ENCODE measurements around the gene HTD2.

The HTD2 gene

GRCh38 chr3:58323529-58324390 is 17.4 kb downstream of the HTD2 start:
- Histone ChIP-seq H3K36me3 (ENCODE audit: control insufficient read depth, insufficient read depth, low read length) (peaks cover 15% of the 10 kb centered on the region), H3K4me3 (ENCODE audit: low read depth, low read length) (no peak overlapping the region), H3K4me1 (ENCODE audit: control insufficient read depth, insufficient read depth, low read length) (peaks cover 21% of the 10 kb centered on the region), H3K9me3 (ENCODE audit: control insufficient read depth, insufficient read depth, low read depth, low read length) (no peaks in the 10 kb centered on the region), H3K27me3 (ENCODE audit: control insufficient read depth, insufficient read depth, low read length) (no peaks in the 10 kb centered on the region), H3K27ac (ENCODE audit: low read depth, low read length) (no peak overlapping the region), H3K9ac (ENCODE audit: low read length) (no peak overlapping the region)

- no peak overlapping the region for H3K27ac ChIP-seq (ENCODE audit: low read depth, low read length)
- H3K9ac ChIP-seq (ENCODE audit: low read length) = no peak overlapping the region
- peaks cover 6% of the 10 kb centered on the region; the same call in 1 of the 2 replicates for H3K36me3 ChIP-seq (ENCODE audit: control insufficient read depth, insufficient read depth, low read length)
- H3K4me1 ChIP-seq (ENCODE audit: control insufficient read depth, insufficient read depth, low read length) = peaks cover 21% of the 10 kb centered on the region
- no peaks in the 10 kb centered on the region for H3K9me3 ChIP-seq (ENCODE audit: control insufficient read depth, insufficient read depth, low read depth, low read length)
- H3K4me3 ChIP-seq (ENCODE audit: low read depth, low read length) = no peak overlapping the region
- H3K27me3 ChIP-seq (ENCODE audit: control insufficient read depth, insufficient read depth, low read length) = no peaks in the 10 kb centered on the region
Measured at GRCh38 chr3:58324391-58325390, 18.4 kb downstream of the HTD2 start.

GRCh38 chr3:58325525-58325992 is 19.2 kb downstream of the HTD2 start:
- Histone ChIP-seq H3K9me3 (ENCODE audit: control insufficient read depth, insufficient read depth, low read depth, low read length) (no peaks in the 10 kb centered on the region), H3K27me3 (ENCODE audit: control insufficient read depth, insufficient read depth, low read length) (no peaks in the 10 kb centered on the region), H3K36me3 (ENCODE audit: control insufficient read depth, insufficient read depth, low read length) (0 out of 2 replicates have a peak, but pooled peaks cover 3% of the 10 kb centered on the region), H3K27ac (ENCODE audit: low read depth, low read length) (no peak overlapping the region), H3K4me3 (ENCODE audit: low read depth, low read length) (no peak overlapping the region), H3K4me1 (ENCODE audit: control insufficient read depth, insufficient read depth, low read length) (peaks cover 21% of the 10 kb centered on the region), H3K9ac (ENCODE audit: low read length) (no peak overlapping the region)

GRCh38 chr3:58326267-58326900 is 20.1 kb downstream of the HTD2 start:
- H3K36me3 ChIP-seq (ENCODE audit: control insufficient read depth, insufficient read depth, low read length) = no peaks in the 10 kb centered on the region
- no peak overlapping the region for H3K4me3 ChIP-seq (ENCODE audit: low read depth, low read length)
- H3K27ac ChIP-seq (ENCODE audit: low read depth, low read length) = no peak overlapping the region
- H3K4me1 ChIP-seq (ENCODE audit: control insufficient read depth, insufficient read depth, low read length) = peaks cover 17% of the 10 kb centered on the region
- no peaks in the 10 kb centered on the region for H3K27me3 ChIP-seq (ENCODE audit: control insufficient read depth, insufficient read depth, low read length)
- no peak overlapping the region for H3K9ac ChIP-seq (ENCODE audit: low read length)
- no peaks in the 10 kb centered on the region for H3K9me3 ChIP-seq (ENCODE audit: control insufficient read depth, insufficient read depth, low read depth, low read length)

- no peak overlapping the region for H3K9ac ChIP-seq (ENCODE audit: low read length)
- H3K4me1 ChIP-seq (ENCODE audit: control insufficient read depth, insufficient read depth, low read length) = peaks cover 11% of the 10 kb centered on the region; the same call in 1 of the 2 replicates
- H3K27ac ChIP-seq (ENCODE audit: low read depth, low read length) = no peak overlapping the region
- no peaks in the 10 kb centered on the region for H3K9me3 ChIP-seq (ENCODE audit: control insufficient read depth, insufficient read depth, low read depth, low read length)
- H3K36me3 ChIP-seq (ENCODE audit: control insufficient read depth, insufficient read depth, low read length) = no peaks in the 10 kb centered on the region
- peaks cover 13% of the 10 kb centered on the region for H3K27me3 ChIP-seq (ENCODE audit: control insufficient read depth, insufficient read depth, low read length)
- H3K4me3 ChIP-seq (ENCODE audit: low read depth, low read length) = no peak overlapping the region
Measured at GRCh38 chr3:58329150-58329921, 23.0 kb downstream of the HTD2 start.

- Histone ChIP-seq H3K36me3 (ENCODE audit: control insufficient read depth, insufficient read depth, low read length) (no peaks in the 10 kb centered on the region), H3K9me3 (ENCODE audit: control insufficient read depth, insufficient read depth, low read depth, low read length) (no peaks in the 10 kb centered on the region), H3K4me3 (ENCODE audit: low read depth, low read length) (no peak overlapping the region), H3K4me1 (ENCODE audit: control insufficient read depth, insufficient read depth, low read length) (peaks cover 11% of the 10 kb centered on the region; the same call in 1 of the 2 replicates), H3K27ac (ENCODE audit: low read depth, low read length) (no peak overlapping the region), H3K9ac (ENCODE audit: low read length) (no peak overlapping the region), H3K27me3 (ENCODE audit: control insufficient read depth, insufficient read depth, low read length) (peaks cover 13% of the 10 kb centered on the region)
Measured at GRCh38 chr3:58329922-58330413, 23.6 kb downstream of the HTD2 start.

GRCh38 chr3:58331593-58332152 is 25.4 kb downstream of the HTD2 start:
- Histone ChIP-seq H3K36me3 (ENCODE audit: control insufficient read depth, insufficient read depth, low read length) (no peaks in the 10 kb centered on the region), H3K27me3 (ENCODE audit: control insufficient read depth, insufficient read depth, low read length) (peaks cover 13% of the 10 kb centered on the region), H3K9me3 (ENCODE audit: control insufficient read depth, insufficient read depth, low read depth, low read length) (no peaks in the 10 kb centered on the region), H3K27ac (ENCODE audit: low read depth, low read length) (no peak overlapping the region), H3K4me3 (ENCODE audit: low read depth, low read length) (no peak overlapping the region), H3K4me1 (ENCODE audit: control insufficient read depth, insufficient read depth, low read length) (peaks cover 11% of the 10 kb centered on the region; the same call in 1 of the 2 replicates), H3K9ac (ENCODE audit: low read length) (no peak overlapping the region)

- Histone ChIP-seq H3K27ac (ENCODE audit: low read depth, low read length) (no peak within 1 kb of the TSS), H3K27me3 (ENCODE audit: control insufficient read depth, insufficient read depth, low read length) (peaks cover 13% of the 10 kb centered on the region), H3K4me3 (ENCODE audit: low read depth, low read length) (peak within 1 kb of the TSS; percentile 69), H3K9me3 (ENCODE audit: control insufficient read depth, insufficient read depth, low read depth, low read length) (no peaks in the 10 kb centered on the region), H3K36me3 (ENCODE audit: control insufficient read depth, insufficient read depth, low read length) (no peaks in the 10 kb centered on the region), H3K4me1 (ENCODE audit: control insufficient read depth, insufficient read depth, low read length) (peaks cover 11% of the 10 kb centered on the region; the same call in 1 of the 2 replicates), H3K9ac (ENCODE audit: low read length) (peak within 1 kb of the TSS; percentile 45)
Measured at GRCh38 chr3:58332575-58333188, 26.4 kb downstream of the HTD2 start, which contains the start of gene PXK. Gene PXK, plus strand, starts transcription at chr3:58332892. Its CDS starts 97 bp downstream, at chr3:58332989.

- no peaks in the 10 kb centered on the region for H3K36me3 ChIP-seq (ENCODE audit: control insufficient read depth, insufficient read depth, low read length)
- peak overlapping the region; percentile 69 for H3K4me3 ChIP-seq (ENCODE audit: low read depth, low read length)
- no peak overlapping the region for H3K27ac ChIP-seq (ENCODE audit: low read depth, low read length)
- peaks cover 13% of the 10 kb centered on the region for H3K27me3 ChIP-seq (ENCODE audit: control insufficient read depth, insufficient read depth, low read length)
- H3K9me3 ChIP-seq (ENCODE audit: control insufficient read depth, insufficient read depth, low read depth, low read length) = no peaks in the 10 kb centered on the region
- peak overlapping the region; percentile 45 for H3K9ac ChIP-seq (ENCODE audit: low read length)
- peaks cover 11% of the 10 kb centered on the region; the same call in 1 of the 2 replicates for H3K4me1 ChIP-seq (ENCODE audit: control insufficient read depth, insufficient read depth, low read length)
Measured at GRCh38 chr3:58333206-58334012, 27.1 kb downstream of the HTD2 start.
